ENCODE measurements around the gene MAPK11. TPM values are rescaled to one million over a fixed set of nuclear protein-coding genes. Genes with fewer than 3 reads are reported as not detected.

MAPK11 gene
- total RNA-seq, 4 donors from 2014 or later, result 1.6 to 6.4 (median 2.7) TPM

- peak overlapping the region; percentile 93 to 95 (median 94) for H3K27ac ChIP-seq
- H3K4me3 ChIP-seq, result peak overlapping the region; percentile 66 to 92 (median 89)
- H3K36me3 ChIP-seq, result no peaks in the 10 kb centered on the region
- intact Hi-C loops (cut with DNase I; ENCODE audit: low total_unique reads), result no loop called here
- DNase-seq, result peak; percentile 38
- 15% methylated on average over 40 of the region's 53 CpGs; no CpG with 5 or more reads in 1 of the 2 donors for WGBS, 2 donors (ENCODE audit: low coverage in 1 of 2)
- no peaks in the 10 kb centered on the region for H3K9me3 ChIP-seq
- H3K27me3 ChIP-seq, result no peaks in the 10 kb centered on the region
- in situ Hi-C loops (cut with MboI; ENCODE audit: low pct_ligation_motif_present in 1 of 4, low pct_unique_long_range_greater_than_20kb in 1 of 4, low sequenced_read_pairs in 3 of 4), result no loop called here
- peaks cover 44 to 67% (median 53%) of the 10 kb centered on the region in 4 donors for H3K4me1 ChIP-seq
- TF ChIP-seq CTCF (IDR thresholded peaks at IDR 0.05), result no peak
- TF ChIP-seq POLR2AphosphoS5 (IDR thresholded peaks at IDR 0.05), result no peak
- no peak for TF ChIP-seq EP300 (IDR thresholded peaks at IDR 0.05; ENCODE audit: low read depth)
- TF ChIP-seq POLR2A (IDR thresholded peaks at IDR 0.05), result no peak
Observed at GRCh38 chr22:50245214-50246072, 24.7 kb downstream of the MAPK11 start.

- in situ Hi-C loops (cut with MboI; ENCODE audit: low pct_ligation_motif_present in 1 of 4, low pct_unique_long_range_greater_than_20kb in 1 of 4, low sequenced_read_pairs in 3 of 4) (no loop called here), intact Hi-C loops (cut with DNase I; ENCODE audit: low total_unique reads) (no loop called here)
- peak within 1 kb of the TSS; percentile 66 to 92 (median 89) for H3K4me3 ChIP-seq
- no peaks in the 10 kb centered on the region for H3K27me3 ChIP-seq
- peak within 1 kb of the TSS; percentile 93 to 95 (median 94) for H3K27ac ChIP-seq
- H3K4me1 ChIP-seq, result peaks cover 35 to 60% (median 45%) of the 10 kb centered on the region in 4 donors
- no peaks in the 10 kb centered on the region for H3K36me3 ChIP-seq
- H3K9me3 ChIP-seq, result no peaks in the 10 kb centered on the region
- peak in 4 of 5 experiments; percentile 30 to 75 (median 49) for TF ChIP-seq CTCF (IDR thresholded peaks at IDR 0.05)
- TF ChIP-seq POLR2AphosphoS5 (IDR thresholded peaks at IDR 0.05), result peak; percentile 92 to 96 (median 95)
- TF ChIP-seq EP300 (IDR thresholded peaks at IDR 0.05; ENCODE audit: low read depth), result no peak
- peak; percentile 89 for TF ChIP-seq POLR2A (IDR thresholded peaks at IDR 0.05)
- DNase-seq, result peak; percentile 96
- 0% methylated on average over 53 of the region's 76 CpGs; no CpG with 5 or more reads in 1 of the 2 donors for WGBS, 2 donors (ENCODE audit: low coverage in 1 of 2)
Observed at GRCh38 chr22:50244420-50245213, 25.6 kb downstream of the MAPK11 start, which contains the start of gene TUBGCP6. Gene TUBGCP6 (minus strand): TSS chr22:50245023. CDS start chr22:50244459, 564 bp downstream.

- Histone ChIP-seq H3K36me3 (no peaks in the 10 kb centered on the region), H3K4me3 (peak overlapping the region; percentile 66 to 92 (median 89)), H3K4me1 (peaks cover 34 to 56% (median 43%) of the 10 kb centered on the region in 4 donors), H3K27me3 (no peaks in the 10 kb centered on the region), H3K27ac (peak overlapping the region; percentile 93 to 95 (median 94)), H3K9me3 (no peaks in the 10 kb centered on the region)
- intact Hi-C loops (cut with DNase I; ENCODE audit: low total_unique reads), result no loop called here
- TF ChIP-seq POLR2AphosphoS5 (IDR thresholded peaks at IDR 0.05), result no peak
- no peak for TF ChIP-seq CTCF (IDR thresholded peaks at IDR 0.05)
- no peak for TF ChIP-seq POLR2A (IDR thresholded peaks at IDR 0.05)
- TF ChIP-seq EP300 (IDR thresholded peaks at IDR 0.05; ENCODE audit: low read depth), result no peak
- DNase-seq, result no peak
- in situ Hi-C loops (cut with MboI; ENCODE audit: low pct_ligation_motif_present in 1 of 4, low pct_unique_long_range_greater_than_20kb in 1 of 4, low sequenced_read_pairs in 3 of 4), result no loop called here
- 4% methylated on average over 27 of the region's 27 CpGs; no CpG with 5 or more reads in 1 of the 2 donors for WGBS, 2 donors (ENCODE audit: low coverage in 1 of 2)
Observed at GRCh38 chr22:50243685-50244419, 26.3 kb downstream of the MAPK11 start.

All from transverse colon (tissue), 4 donors.